ENCODE results near the gene LRRC8D.

The LRRC8D gene

DNA sequence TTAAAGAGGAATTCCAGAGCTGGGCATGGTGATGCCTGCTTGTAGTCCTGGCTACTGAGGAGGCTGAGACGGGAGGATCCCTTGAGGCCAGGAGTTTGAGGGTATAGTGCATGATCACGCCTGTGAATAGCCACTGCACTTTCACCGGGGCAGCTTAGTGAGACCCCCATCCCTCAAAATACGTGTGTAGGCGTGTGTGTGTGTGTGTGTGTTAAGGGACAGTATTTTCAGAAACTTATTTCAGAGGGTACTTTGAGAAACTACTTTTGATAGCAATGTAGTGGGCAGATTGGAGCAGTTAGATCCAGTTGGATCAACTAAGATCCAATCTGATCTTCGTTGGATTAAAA is 62.2 kb downstream of the LRRC8D start:
- no peak for TF ChIP-seq LEF1 (IDR thresholded peaks at IDR 0.05; ENCODE audit: borderline replicate concordance)
- no peak for TF ChIP-seq ARNT (IDR thresholded peaks at IDR 0.05)
- TF ChIP-seq HDGF (IDR thresholded peaks at IDR 0.05; ENCODE audit: borderline replicate concordance), result no peak
- TF ChIP-seq TARDBP (IDR thresholded peaks at IDR 0.05), result no peak
- TF ChIP-seq SUZ12 (IDR thresholded peaks at IDR 0.05), result no peak
- TF ChIP-seq NFRKB (IDR thresholded peaks at IDR 0.05), result no peak
- TF ChIP-seq ZNF384 (IDR thresholded peaks at IDR 0.05), result no peak
- no peak for TF ChIP-seq CTBP1 (IDR thresholded peaks at IDR 0.05; ENCODE audit: borderline replicate concordance)
- no peak for TF ChIP-seq BHLHE40 (IDR thresholded peaks at IDR 0.05; ENCODE audit: borderline replicate concordance)
- TF ChIP-seq FOXM1 (IDR thresholded peaks at IDR 0.05; ENCODE audit: borderline replicate concordance), result no peak
- TF ChIP-seq FOXK2 (IDR thresholded peaks at IDR 0.05), result no peak
- TF ChIP-seq SP1 (IDR thresholded peaks at IDR 0.05), result no peak
- POLR2A ChIA-PET, result no interaction called here
- DNase-seq (ENCODE audit: extremely low spot score), result no peak
- CTCF ChIA-PET, result no interaction called here

DNA sequence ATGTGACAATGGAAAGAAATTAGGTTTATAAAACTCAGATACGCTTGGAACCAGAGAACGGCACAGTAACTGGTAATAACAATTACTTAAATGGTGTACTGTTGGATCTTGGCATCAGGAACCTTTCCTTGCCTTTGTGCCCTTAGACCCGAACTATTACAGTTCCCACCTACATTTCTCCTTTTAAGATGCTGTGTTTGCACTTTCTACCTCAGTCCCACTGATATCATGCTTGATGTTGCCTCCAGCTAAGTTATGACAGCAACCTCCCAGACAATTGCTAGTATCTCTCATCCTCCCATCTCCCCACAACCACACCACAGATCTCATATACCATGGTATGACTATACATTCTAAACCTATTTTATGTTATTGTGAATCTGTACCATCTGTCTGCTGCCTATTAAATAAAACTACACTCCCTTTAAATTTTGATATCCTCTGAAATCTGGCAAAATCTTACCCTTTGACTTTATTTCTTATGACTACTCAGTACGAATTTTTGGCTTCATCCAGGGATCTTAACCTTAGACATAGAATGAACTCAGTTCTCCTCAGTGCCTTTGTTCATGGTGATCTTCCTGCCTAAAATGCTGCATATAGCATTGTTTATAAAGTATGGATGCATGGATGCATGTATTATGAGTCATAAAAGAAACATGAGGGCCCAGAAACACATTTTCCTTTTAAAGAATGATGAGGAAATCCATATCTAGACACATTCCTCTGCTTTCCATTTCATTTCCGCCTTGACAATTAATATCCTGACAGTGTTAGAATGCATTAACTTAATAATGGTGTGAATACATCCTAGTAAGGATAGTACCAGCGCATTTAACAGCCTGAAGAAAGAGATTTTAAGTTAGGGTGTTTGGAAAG is 64.1 kb downstream of the LRRC8D start:
- ChIA-PET CTCF (no interaction called here), POLR2A (no interaction called here)
- no peak for DNase-seq (ENCODE audit: extremely low spot score)
- TF ChIP-seq FOXA1 (IDR thresholded peaks at IDR 0.05) (no peak), ELF4 (IDR thresholded peaks at IDR 0.05) (no peak), FOXK2 (IDR thresholded peaks at IDR 0.05) (no peak), HDGF (IDR thresholded peaks at IDR 0.05; ENCODE audit: borderline replicate concordance) (no peak), TARDBP (IDR thresholded peaks at IDR 0.05) (no peak), SUZ12 (IDR thresholded peaks at IDR 0.05) (no peak), NFRKB (IDR thresholded peaks at IDR 0.05) (no peak), SP1 (IDR thresholded peaks at IDR 0.05) (no peak), FOXM1 (IDR thresholded peaks at IDR 0.05; ENCODE audit: borderline replicate concordance) (no peak), ARNT (IDR thresholded peaks at IDR 0.05) (no peak), LEF1 (IDR thresholded peaks at IDR 0.05; ENCODE audit: borderline replicate concordance) (no peak)

DNA sequence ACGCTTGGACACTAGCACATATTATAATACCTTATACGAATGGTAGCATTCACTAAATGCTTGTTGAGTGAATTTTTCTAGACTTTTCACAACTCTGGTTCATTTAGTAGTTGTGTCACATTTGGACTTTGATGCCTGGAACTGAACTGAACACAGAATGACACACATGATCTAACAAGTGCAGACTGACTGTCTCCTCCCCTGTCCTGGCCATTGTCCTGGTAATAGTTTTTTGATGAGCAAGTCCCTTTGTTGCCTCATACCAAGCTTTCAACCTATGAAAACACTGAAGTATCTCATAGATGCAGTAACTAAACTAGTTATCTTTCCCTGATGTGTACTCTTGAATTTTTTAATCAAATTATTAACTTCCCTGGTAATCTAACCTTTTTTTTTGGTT is 66.4 kb downstream of the LRRC8D start:
- POLR2A ChIA-PET, result no interaction called here
- TF ChIP-seq ZNF384 (IDR thresholded peaks at IDR 0.05), result no peak
- TF ChIP-seq SUZ12 (IDR thresholded peaks at IDR 0.05), result no peak
- TF ChIP-seq FOXK2 (IDR thresholded peaks at IDR 0.05), result no peak
- TF ChIP-seq FOXM1 (IDR thresholded peaks at IDR 0.05; ENCODE audit: borderline replicate concordance), result no peak
- TF ChIP-seq LEF1 (IDR thresholded peaks at IDR 0.05; ENCODE audit: borderline replicate concordance), result no peak
- TF ChIP-seq, protein P1, sequence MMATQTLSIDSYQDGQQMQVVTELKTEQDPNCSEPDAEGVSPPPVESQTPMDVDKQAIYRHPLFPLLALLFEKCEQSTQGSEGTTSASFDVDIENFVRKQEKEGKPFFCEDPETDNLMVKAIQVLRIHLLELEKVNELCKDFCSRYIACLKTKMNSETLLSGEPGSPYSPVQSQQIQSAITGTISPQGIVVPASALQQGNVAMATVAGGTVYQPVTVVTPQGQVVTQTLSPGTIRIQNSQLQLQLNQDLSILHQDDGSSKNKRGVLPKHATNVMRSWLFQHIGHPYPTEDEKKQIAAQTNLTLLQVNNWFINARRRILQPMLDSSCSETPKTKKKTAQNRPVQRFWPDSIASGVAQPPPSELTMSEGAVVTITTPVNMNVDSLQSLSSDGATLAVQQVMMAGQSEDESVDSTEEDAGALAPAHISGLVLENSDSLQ (IDR thresholded peaks at IDR 0.05), result no peak
- no peak for TF ChIP-seq NFRKB (IDR thresholded peaks at IDR 0.05)
- CTCF ChIA-PET, result no interaction called here
- no peak for DNase-seq (ENCODE audit: extremely low spot score)

DNA sequence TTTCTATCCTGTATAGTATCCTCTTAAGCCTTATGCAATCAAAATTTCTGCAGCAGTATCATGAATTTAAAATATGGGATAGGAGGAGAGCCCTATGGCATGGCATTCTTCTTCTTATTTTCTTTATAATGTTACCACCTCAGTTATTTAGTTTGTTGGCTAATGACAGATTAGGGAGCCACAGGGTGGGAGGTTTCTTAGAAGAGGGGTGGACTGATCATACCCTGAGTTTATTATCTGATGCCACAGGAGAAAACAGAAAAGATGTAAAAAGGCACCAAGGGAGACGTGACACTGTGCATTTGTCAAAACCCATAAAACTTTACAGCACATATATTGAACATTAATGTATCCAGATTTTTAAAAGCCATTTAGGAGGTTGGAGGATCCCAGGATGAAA is 66.9 kb downstream of the LRRC8D start:
- POLR2A ChIA-PET, result no interaction called here
- DNase-seq (ENCODE audit: extremely low spot score), result no peak
- CTCF ChIA-PET, result no interaction called here
- TF ChIP-seq LEF1 (IDR thresholded peaks at IDR 0.05; ENCODE audit: borderline replicate concordance), result no peak
- TF ChIP-seq TARDBP (IDR thresholded peaks at IDR 0.05), result no peak
- TF ChIP-seq HDGF (IDR thresholded peaks at IDR 0.05; ENCODE audit: borderline replicate concordance), result no peak
- no peak for TF ChIP-seq SP1 (IDR thresholded peaks at IDR 0.05)
- no peak for TF ChIP-seq CTBP1 (IDR thresholded peaks at IDR 0.05; ENCODE audit: borderline replicate concordance)
- TF ChIP-seq FOXA1 (IDR thresholded peaks at IDR 0.05), result no peak
- TF ChIP-seq NFRKB (IDR thresholded peaks at IDR 0.05), result no peak

DNA sequence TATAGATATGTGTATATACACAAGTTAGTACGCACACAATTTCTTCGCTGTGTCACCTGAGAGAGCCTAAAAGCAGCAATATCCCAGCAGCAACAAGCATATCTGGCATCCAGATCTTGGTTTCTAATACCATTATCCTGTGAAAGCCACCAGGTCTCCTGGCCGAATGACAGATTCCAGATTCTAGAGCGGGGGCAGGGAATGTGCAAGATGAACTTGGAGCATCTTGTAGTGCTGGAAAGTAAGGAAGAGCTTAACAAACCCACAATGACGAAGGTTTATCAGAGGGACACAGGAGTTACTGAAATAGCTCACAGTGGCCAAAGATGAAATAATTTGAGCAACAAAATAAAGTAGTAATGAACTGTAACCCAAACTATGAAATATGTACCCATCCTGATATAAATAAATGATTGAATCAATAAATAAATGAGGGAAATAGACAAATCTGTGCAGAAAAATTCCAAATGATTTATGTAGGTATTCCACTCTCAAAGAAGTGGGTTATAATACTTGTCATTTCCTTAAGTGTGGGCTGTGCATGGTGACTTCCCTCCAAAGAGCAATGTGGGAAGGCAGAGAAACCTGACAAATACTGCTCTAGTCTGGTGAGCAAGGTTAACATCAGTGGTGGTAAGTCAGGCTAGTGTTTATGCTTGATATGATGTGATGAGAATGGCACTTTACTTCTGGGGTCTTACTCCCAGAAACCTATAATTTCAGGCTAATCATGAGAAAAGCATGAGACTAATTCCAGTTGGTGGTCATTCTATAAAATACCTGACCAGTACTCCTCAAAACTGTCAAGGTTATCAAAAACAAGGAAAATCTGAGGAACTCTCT is 67.9 kb downstream of the LRRC8D start:
- ChIA-PET CTCF (no interaction called here), POLR2A (no interaction called here)
- no peak for TF ChIP-seq NFRKB (IDR thresholded peaks at IDR 0.05)
- TF ChIP-seq FOXK2 (IDR thresholded peaks at IDR 0.05), result no peak
- DNase-seq (ENCODE audit: extremely low spot score), result no peak

DNA sequence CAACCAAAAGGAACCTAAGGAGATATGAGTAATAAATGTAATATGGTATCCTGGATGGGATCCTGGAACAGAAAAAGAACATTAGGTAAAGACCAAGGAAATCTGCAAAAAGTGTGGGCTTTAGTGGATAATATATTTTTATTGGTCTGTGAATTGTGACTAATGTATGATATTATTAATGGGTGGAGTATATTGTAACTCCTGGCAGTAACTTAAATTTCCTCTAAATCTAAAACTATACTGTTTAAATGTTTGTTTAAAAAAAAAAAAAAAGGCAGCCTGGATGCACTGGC is 68.4 kb downstream of the LRRC8D start:
- ChIA-PET POLR2A (no interaction called here), CTCF (no interaction called here)
- no peak for DNase-seq (ENCODE audit: extremely low spot score)
- no peak for TF ChIP-seq FOXK2 (IDR thresholded peaks at IDR 0.05)
- no peak for TF ChIP-seq HDGF (IDR thresholded peaks at IDR 0.05; ENCODE audit: borderline replicate concordance)
- no peak for TF ChIP-seq ZNF384 (IDR thresholded peaks at IDR 0.05)
- TF ChIP-seq L3MBTL2 (conservative IDR thresholded peaks at IDR 0.05), result no peak
- no peak for TF ChIP-seq BHLHE40 (IDR thresholded peaks at IDR 0.05; ENCODE audit: borderline replicate concordance)
- TF ChIP-seq SP1 (IDR thresholded peaks at IDR 0.05), result no peak
- no peak for TF ChIP-seq CTBP1 (IDR thresholded peaks at IDR 0.05; ENCODE audit: borderline replicate concordance)
- TF ChIP-seq ELF4 (IDR thresholded peaks at IDR 0.05), result no peak
- TF ChIP-seq TARDBP (IDR thresholded peaks at IDR 0.05), result no peak
- TF ChIP-seq, protein P1 (IDR thresholded peaks at IDR 0.05), result no peak
- TF ChIP-seq ARNT (IDR thresholded peaks at IDR 0.05), result no peak
- no peak for TF ChIP-seq NFRKB (IDR thresholded peaks at IDR 0.05)
- no peak for TF ChIP-seq FOXM1 (IDR thresholded peaks at IDR 0.05; ENCODE audit: borderline replicate concordance)
- no peak for TF ChIP-seq FOXA1 (IDR thresholded peaks at IDR 0.05)
- no peak for TF ChIP-seq LEF1 (IDR thresholded peaks at IDR 0.05; ENCODE audit: borderline replicate concordance)
- TF ChIP-seq SUZ12 (IDR thresholded peaks at IDR 0.05), result no peak

Measured in HEK293T (cell line).